ENCODE data around the gene CD99.

The CD99 gene

GRCh38 chrX:2696698-2697215 lies 5.7 kb downstream of the CD99 start:
- ChIA-PET CTCF (no interaction called here), POLR2A (no interaction called here)
- no peak for DNase-seq (ENCODE audit: low read depth, low spot score)
- H3K4me3 ChIP-seq (ENCODE audit: low read depth, low read length): peak overlapping the region; percentile 12; the same call in 1 of the 2 replicates
- TF ChIP-seq, protein P1, sequence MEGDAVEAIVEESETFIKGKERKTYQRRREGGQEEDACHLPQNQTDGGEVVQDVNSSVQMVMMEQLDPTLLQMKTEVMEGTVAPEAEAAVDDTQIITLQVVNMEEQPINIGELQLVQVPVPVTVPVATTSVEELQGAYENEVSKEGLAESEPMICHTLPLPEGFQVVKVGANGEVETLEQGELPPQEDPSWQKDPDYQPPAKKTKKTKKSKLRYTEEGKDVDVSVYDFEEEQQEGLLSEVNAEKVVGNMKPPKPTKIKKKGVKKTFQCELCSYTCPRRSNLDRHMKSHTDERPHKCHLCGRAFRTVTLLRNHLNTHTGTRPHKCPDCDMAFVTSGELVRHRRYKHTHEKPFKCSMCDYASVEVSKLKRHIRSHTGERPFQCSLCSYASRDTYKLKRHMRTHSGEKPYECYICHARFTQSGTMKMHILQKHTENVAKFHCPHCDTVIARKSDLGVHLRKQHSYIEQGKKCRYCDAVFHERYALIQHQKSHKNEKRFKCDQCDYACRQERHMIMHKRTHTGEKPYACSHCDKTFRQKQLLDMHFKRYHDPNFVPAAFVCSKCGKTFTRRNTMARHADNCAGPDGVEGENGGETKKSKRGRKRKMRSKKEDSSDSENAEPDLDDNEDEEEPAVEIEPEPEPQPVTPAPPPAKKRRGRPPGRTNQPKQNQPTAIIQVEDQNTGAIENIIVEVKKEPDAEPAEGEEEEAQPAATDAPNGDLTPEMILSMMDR (IDR thresholded peaks at IDR 0.05; ENCODE audit: insufficient read depth, low read length, missing control alignments): no peak

DNA sequence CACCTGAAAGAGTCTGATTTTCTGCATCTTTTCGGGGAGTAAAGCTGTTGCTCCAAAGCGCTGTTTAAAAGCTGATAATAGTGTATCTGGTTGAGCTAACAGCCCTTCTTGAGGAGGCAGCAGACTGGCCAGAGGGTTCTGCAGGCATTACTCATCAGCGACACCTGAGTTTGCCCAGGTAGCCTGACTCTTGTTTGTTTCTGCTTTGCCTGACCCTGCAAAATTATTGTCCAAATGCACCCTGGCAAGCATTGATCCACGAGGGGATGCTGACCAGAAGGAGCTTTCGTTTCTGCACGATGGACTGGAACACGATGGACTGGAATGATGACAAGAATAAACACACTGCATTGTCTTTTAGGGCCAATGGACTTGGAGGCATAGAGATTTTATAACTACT lies 6.2 kb downstream of the CD99 start:
- CTCF ChIA-PET: no interaction called here
- no peak for DNase-seq (ENCODE audit: low read depth, low spot score)
- H3K4me3 ChIP-seq (ENCODE audit: low read depth, low read length): no peak overlapping the region
- TF ChIP-seq, protein P1 (IDR thresholded peaks at IDR 0.05; ENCODE audit: insufficient read depth, low read length, missing control alignments): no peak
- POLR2A ChIA-PET: no interaction called here

- ChIA-PET CTCF (no interaction called here), POLR2A (no interaction called here)
- no peak for DNase-seq (ENCODE audit: low read depth, low spot score)
- TF ChIP-seq, protein P1 (IDR thresholded peaks at IDR 0.05; ENCODE audit: insufficient read depth, low read length, missing control alignments): no peak
- no peak overlapping the region for H3K4me3 ChIP-seq (ENCODE audit: low read depth, low read length)
Measured at GRCh38 chrX:2697741-2698299, 6.7 kb downstream of the CD99 start.

GRCh38 chrX:2698604-2699003 lies 7.5 kb downstream of the CD99 start:
- ChIA-PET CTCF (no interaction called here), POLR2A (no interaction called here)
- TF ChIP-seq, protein P1 (IDR thresholded peaks at IDR 0.05; ENCODE audit: insufficient read depth, low read length, missing control alignments): no peak
- DNase-seq (ENCODE audit: low read depth, low spot score): no peak
- H3K4me3 ChIP-seq (ENCODE audit: low read depth, low read length): no peak overlapping the region

- DNase-seq (ENCODE audit: low read depth, low spot score): no peak
- CTCF ChIA-PET: no interaction called here
- no peak overlapping the region for H3K4me3 ChIP-seq (ENCODE audit: low read depth, low read length)
- TF ChIP-seq, protein P1 (IDR thresholded peaks at IDR 0.05; ENCODE audit: insufficient read depth, low read length, missing control alignments): no peak
- POLR2A ChIA-PET: no interaction called here
Measured at GRCh38 chrX:2699959-2700358, 8.9 kb downstream of the CD99 start.

GRCh38 chrX:2700405-2701320 lies 9.6 kb downstream of the CD99 start:
- ChIA-PET POLR2A (no interaction called here), CTCF (no interaction called here)
- no peak for DNase-seq (ENCODE audit: low read depth, low spot score)
- TF ChIP-seq, protein P1 (IDR thresholded peaks at IDR 0.05; ENCODE audit: insufficient read depth, low read length, missing control alignments): no peak
- H3K4me3 ChIP-seq (ENCODE audit: low read depth, low read length): no peak overlapping the region

All from AG04449 (cell line).